ENCODE data around the gene C1QTNF9.
"Not testable (repeated sequence)": the region's sequence is repeated elsewhere in the genome, so short reads cannot be mapped to it uniquely, and the experiment has no call there.

Gene C1QTNF9, protein sequence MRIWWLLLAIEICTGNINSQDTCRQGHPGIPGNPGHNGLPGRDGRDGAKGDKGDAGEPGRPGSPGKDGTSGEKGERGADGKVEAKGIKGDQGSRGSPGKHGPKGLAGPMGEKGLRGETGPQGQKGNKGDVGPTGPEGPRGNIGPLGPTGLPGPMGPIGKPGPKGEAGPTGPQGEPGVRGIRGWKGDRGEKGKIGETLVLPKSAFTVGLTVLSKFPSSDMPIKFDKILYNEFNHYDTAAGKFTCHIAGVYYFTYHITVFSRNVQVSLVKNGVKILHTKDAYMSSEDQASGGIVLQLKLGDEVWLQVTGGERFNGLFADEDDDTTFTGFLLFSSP

GRCh38 chr13:24309300-24309699, at the start of gene C1QTNF9:
Gene C1QTNF9, plus strand, starts transcription at chr13:24309580. Its CDS starts 6,424 bp downstream, at chr13:24316004.
- not testable (repeated sequence) for DNase-seq

DNA sequence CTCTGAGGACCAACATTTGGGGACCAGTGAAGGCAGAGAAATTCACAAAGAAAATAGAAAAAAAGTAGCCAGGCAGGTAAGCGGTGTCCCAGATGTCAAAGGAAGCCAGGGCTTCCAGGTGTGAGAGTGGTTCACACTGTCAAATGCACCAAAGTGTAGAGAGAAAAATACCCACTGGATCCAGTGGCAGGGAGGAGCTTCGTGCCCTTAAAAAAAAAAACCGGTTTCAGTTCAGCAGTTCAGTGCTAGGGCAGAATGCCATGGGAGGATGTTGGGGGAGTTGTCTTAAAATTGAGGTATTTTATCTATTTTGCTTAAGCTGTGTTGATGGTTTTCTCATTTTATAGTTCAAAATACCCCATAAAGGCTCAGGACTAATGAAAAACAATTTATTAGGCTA, 47.8 kb upstream of the C1QTNF9 start:
- DNase-seq, result no peak

DNA sequence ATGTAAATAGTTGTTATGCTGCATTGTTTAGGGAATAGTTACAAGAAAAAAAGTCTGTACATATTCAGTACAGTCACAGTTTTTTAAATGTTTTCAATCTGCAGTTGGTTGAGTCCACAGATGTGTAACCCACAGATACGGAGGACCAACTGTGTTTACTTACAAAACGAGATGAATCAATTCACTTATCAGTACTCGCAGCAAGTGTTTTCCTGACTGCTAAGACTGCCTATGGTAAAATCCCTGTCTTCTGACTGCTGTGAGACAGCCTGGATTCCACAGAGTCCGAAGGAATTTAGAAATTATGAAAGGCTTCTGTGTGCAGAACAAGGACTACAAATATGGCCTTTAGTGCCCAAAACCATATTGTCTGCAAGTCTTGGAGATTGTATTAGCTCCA, 45.7 kb upstream of the C1QTNF9 start:
- no peak for DNase-seq

DNA sequence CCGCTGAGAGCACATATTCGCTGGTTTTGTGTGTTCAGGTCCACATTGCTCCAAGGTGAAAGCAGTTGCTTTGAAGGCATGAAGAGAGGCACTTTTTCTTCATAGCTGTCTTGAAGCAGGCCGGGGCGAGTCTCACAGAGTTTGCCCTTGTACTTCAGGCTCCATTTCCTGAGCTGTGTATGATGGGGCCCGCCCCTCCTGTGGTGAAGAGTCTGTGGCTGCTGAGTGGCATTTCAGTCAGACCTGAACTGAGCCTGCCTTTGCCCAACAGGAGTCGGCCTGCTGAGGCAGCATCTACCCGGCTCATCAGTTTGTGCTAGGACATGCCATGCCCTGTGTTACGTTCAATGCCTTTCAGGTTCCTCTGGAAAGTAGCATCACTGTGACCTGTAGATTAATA, 44.4 kb upstream of the C1QTNF9 start:
- DNase-seq, result peak; percentile 84

GRCh38 chr13:24265453-24265852, 43.9 kb upstream of the C1QTNF9 start:
- no peak for DNase-seq

GRCh38 chr13:24267274-24267673, 42.1 kb upstream of the C1QTNF9 start:
- no peak for DNase-seq

- DNase-seq, result no peak
Measured at GRCh38 chr13:24267801-24268200, 41.6 kb upstream of the C1QTNF9 start.

GRCh38 chr13:24269821-24270220, 39.6 kb upstream of the C1QTNF9 start:
- no peak for DNase-seq

- peak; percentile 66 for DNase-seq
Measured at GRCh38 chr13:24270639-24271141, 38.7 kb upstream of the C1QTNF9 start.

GRCh38 chr13:24271231-24271600, 38.2 kb upstream of the C1QTNF9 start:
- DNase-seq, result no peak

DNA sequence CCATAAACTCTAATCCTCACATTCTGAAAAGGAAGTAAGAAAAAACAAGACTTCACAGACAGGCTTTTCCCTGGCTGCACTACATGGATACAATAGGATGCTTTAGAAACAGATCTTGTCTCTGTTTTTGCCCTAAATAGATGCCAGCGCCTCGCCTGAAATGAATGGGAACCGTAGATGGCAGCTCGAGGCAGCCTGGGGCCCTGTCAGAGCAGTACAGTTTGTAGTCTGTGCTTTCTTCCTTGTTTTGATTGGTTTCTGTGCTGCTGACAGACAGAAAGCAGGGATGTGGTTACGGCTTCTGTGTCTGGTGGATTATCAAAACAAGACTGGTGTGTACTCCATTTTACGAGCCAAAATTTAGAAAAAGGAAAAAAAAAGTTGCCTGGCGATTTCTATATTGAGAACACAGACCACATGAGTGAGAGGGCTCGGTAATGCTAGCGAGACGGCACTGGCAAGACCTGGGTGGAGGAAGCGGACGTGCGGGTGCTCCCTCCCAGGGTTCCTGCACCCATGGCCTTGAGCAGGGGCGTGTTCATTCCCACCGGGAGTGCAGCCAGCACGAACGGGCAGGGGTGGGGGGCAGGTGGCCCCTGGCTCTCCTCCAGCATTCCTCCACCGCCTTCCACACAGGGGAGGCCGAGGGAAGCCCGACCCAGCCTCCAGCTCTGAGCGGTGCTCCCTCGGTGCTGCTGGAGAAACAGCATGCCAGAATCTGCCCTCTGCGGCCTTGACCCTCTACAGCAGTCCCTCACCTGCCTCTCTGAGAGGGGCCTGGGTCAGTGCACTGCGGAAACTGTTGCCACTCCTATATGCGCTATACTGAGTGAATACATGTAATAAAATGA, 37.6 kb upstream of the C1QTNF9 start:
- peak; percentile 65 for DNase-seq

GRCh38 chr13:24272452-24273161, 36.8 kb upstream of the C1QTNF9 start:
- no peak for DNase-seq

- no peak for DNase-seq
Measured at GRCh38 chr13:24273926-24274325, 35.5 kb upstream of the C1QTNF9 start.

GRCh38 chr13:24274452-24275021, 34.8 kb upstream of the C1QTNF9 start:
- peak; percentile 80 for DNase-seq

DNA sequence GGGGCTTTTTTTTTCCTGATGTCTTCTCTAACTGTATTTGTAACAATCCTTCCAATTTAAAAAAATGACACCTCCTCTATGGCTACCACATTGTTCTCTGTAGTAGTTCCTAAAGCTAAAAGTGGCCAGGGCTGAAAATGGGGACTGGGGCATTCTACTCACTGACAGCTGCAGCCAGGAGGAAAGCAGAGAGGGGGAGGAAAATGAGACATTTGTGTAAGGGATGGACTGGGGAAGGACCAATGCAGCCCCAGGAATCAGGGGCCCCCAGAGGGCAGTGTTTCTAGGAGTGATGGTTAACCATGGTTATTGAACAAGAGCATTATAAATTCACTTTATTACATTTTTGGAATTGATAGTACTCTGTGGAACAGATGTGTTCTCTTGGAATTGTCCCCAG, 34.3 kb upstream of the C1QTNF9 start:
- no peak for DNase-seq

- DNase-seq, result no peak
Measured at GRCh38 chr13:24276306-24276705, 33.1 kb upstream of the C1QTNF9 start.

DNA sequence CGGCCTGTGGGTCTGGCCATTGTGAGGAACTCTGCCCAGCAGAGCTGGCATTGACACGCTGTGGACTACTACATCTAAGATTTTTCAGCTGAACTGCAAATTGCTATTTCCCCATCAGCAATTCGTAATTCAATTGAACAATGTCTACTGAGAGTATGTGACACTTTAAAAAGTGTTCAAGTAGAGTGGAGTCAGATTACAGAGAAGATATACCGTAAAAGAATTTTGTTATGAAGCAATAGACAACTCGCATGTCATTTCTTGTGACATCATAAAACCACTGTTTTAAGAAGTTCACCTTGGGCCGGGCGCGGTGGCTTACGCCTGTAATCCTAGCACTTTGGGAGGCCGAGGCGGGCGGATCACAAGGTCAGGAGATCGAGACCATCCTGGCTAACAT, 32.5 kb upstream of the C1QTNF9 start:
- DNase-seq, result no peak

DNA sequence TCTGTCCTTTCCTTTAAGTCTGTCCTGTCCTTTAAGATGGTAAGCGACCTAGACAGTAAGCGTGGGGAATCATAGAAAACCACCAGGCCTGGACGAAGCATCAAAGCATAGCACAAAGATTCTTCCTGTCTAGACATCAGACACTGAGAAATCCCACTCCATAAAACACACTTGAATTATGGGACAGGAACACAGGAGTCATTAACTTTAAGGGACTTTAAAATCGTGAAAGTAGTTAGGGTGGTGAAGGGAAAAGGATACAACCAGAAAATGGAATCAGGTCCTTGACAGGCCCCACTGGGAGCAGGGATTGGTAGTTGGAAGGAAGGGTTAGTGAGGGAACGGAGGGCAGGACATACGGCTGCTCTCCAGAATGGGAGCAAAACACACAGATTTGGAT, 31.6 kb upstream of the C1QTNF9 start:
- no peak for DNase-seq

DNA sequence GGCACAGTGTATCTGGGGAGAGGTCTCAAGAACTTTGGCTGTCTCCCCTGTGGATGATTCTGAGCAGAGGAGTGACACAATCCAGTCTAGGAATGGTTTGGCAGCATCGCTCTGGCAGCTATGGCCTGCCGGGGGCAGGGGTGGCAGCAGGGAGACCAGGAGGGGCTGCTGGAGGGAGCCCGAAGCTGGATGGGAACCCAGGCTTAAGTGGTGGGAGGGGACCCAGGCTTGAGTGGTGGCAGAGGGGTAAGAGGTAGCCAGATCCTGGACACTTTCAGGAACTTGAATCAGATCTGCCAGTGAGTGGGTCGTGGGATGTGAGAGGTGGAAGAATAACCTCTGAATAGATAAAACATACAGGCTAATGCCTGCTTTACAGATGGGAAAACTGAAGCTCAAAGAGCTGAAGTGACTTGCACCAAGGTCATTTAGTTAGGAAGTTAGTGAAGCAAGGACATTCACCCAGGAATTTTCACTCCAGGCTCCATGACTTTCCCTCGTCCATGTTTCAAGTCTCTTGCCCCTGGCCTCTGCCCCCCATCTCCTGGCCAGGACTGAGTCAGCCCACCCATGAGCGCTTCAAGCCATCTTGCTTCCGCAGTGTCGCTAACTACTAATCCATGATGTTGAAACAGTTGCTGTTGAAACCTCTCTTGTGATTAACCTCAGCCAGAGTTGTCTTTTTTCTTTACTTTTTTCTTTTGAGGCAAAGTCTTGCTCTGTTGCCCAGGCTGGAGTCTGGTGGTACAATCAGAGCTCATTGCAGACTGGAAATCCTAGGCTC, 29.9 kb upstream of the C1QTNF9 start:
- DNase-seq, result no peak

DNA sequence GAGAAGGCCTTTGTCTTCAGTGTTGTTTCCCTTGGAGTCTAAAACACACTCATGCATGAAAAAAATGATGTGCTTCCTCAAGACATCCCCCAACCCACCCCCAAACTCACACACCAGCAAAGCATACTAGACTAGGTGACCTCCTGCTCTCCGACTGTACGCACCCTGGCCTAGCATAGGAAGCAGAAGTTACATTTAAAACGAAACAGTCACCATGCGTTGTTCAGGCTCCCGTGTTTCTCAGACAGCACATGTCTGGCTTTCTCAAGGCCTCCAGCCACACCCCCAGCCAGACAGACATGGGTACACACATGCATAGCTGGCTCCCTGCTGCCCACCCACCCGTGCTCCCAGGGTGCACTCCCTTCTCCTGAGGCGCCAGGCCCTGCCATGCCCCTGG, 28.7 kb upstream of the C1QTNF9 start:
- no peak for DNase-seq

- DNase-seq, result no peak
Measured at GRCh38 chr13:24281188-24282008, 28.0 kb upstream of the C1QTNF9 start.
